SK-N-MC (cell line): Measurements from ENCODE around the gene ACADL.
A peak's percentile ranks its signal among the peaks of the same experiment; 100 is the strongest.
"Not testable (repeated sequence)": the region's sequence is repeated elsewhere in the genome, so short reads cannot be mapped to it uniquely, and the experiment has no call there.

Source experiments
- DNase-seq: peaks from one replicate; pipeline ENCODE4 v3.0.0-alpha.2; 2011; ENCODE audit warnings: low read depth, low spot score
- H3K27ac ChIP-seq: fragments of 200-600 bp; sonication (generic); 2 replicates; pipeline ENCODE4 v1.5.1; 2016; ENCODE audit warnings: mixed run types
- H3K36me3 ChIP-seq: fragments of 200-600 bp; sonication (generic); 2 replicates; pipeline ENCODE4 v1.6.1; 2017; ENCODE audit warnings: antibody characterized with exemption, low read length, mixed read lengths; ENCODE audit not compliant: insufficient read depth
- H3K4me3 ChIP-seq: fragments of 200-600 bp; sonication (generic); 2 replicates; pipeline ENCODE4 v1.5.1; 2016
- H3K9ac ChIP-seq: fragments of 200-600 bp; sonication (generic); 2 replicates; pipeline ENCODE4 v1.8.0; 2017; ENCODE audit warnings: mixed run types, mixed read lengths; ENCODE audit not compliant: insufficient read length
- H3K9me3 ChIP-seq: fragments of 200-600 bp; sonication (generic); 2 replicates; pipeline ENCODE4 v1.6.1; 2017; ENCODE audit warnings: low read depth, mild to moderate bottlenecking, antibody characterized with exemption, low read length, moderate library complexity, mixed read lengths
- EZH2 ChIP-seq: fragments of 200-600 bp; sonication (generic); IDR thresholded peaks from one replicate; pipeline ENCODE4 v1.6.1; 2017; ENCODE audit warnings: antibody characterized with exemption
- FOXP2 ChIP-seq: optimal IDR thresholded peaks from 2 replicates; pipeline ENCODE3; 2011; ENCODE audit warnings: mild to moderate bottlenecking, moderate library complexity; ENCODE audit not compliant: insufficient read depth; ENCODE audit errors: extremely low read length, control extremely low read depth
- POLR2AphosphoS5 ChIP-seq: IDR thresholded peaks from 2 replicates; pipeline ENCODE4 v1.6.1; 2012; ENCODE audit warnings: mild to moderate bottlenecking, low read depth, low read length, borderline replicate concordance

The ACADL gene

DNA sequence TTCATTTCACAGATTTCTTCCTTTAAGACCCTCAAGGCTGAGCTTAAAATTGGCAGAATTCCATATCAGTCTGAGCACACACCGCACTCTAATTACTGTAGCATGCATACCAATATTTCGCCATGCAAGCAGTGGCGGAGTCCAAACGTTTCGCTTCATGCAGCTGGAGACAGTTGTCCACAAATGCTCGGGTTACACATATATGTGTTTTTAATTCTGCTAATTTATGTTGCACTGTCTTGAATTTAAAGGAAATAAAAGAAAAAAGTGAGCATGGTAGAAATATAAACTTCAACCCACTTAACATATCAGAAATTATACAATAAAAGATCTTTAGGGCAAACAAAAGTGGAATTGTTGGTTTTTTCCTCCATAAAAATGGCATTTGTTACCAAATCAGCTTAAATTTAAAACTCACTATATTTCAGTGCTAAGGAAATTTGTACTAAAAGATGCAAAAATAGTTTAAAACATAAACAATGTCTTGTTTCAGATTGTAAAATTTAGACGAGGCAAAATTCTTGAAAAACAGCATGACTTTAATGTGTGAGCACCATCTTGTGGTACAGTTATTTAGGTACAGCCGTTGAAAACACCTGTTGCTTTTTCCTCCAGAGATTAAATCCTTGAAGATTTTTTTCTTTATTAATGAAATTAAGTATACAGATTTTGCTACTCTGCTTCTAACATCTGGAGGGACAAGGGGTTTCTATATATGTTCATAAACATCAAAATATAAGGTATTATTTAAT, 30.0 kb downstream of the ACADL start:
- TF ChIP-seq FOXP2 (no peak), POLR2AphosphoS5 (no peak), EZH2 (no peak)
- Histone ChIP-seq H3K36me3 (no peaks in the 10 kb centered on the region), H3K4me3 (peak overlapping the region; percentile 68), H3K9me3 (no peaks in the 10 kb centered on the region), H3K27ac (no peak overlapping the region), H3K9ac (peak overlapping the region; percentile 5)
- peak; percentile 64 for DNase-seq

DNA sequence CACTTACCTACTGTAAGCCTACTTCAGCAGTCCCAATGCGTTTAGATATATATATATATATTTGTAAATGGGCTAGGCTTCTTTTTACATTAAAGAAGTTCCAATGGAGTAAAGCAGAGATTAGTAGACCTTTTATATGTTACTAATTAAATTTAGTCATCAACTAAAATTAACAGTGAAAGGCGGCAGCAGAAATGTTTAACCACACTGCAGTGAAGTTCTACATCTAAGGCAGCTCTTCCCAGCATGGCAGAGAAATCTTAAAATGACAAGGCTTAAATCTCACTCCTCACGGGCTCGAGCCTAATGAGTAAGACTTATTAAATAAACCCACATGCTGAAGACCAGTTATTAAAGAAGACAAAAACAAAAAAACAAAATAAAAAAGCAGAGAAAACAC, 34.9 kb downstream of the ACADL start:
- DNase-seq, result no peak
- TF ChIP-seq FOXP2 (no peak), POLR2AphosphoS5 (no peak), EZH2 (no peak)
- Histone ChIP-seq H3K4me3 (no peak overlapping the region), H3K9ac (no peak overlapping the region), H3K9me3 (no peaks in the 10 kb centered on the region), H3K36me3 (no peaks in the 10 kb centered on the region), H3K27ac (no peak overlapping the region)

DNA sequence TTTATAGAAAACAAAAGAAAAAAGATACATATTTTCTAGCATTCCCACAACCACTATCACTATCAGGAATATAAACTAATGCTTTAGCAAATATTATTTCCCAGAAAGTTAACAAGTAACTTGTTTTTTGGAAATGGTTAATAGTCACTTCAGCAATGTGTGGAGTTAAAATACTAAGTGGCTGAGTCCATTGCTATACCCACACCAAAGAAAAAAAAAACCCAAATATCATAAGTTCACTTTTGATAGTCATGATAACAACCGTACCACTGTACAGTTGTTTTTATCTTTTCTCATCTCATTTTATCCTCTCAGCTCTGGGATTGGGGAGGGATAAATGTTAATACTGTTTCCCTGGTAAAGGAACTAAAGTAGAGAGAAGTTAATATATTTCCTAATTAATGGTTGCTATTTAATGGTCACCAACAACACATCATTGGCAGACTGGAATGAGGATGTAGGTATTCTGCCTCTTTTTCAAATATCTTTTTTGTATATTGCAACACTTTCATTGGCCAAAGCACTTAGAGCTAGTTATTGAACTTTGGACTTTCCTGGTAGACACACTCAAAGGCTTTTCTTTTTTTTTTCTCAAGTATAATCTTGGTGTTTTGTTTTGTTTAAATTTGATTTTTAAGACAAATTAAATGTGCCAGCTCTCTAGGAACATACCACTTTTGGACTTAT, 35.7 kb downstream of the ACADL start:
- no peaks in the 10 kb centered on the region for H3K36me3 ChIP-seq
- DNase-seq, result no peak
- H3K9ac ChIP-seq, result no peak overlapping the region
- no peaks in the 10 kb centered on the region for H3K9me3 ChIP-seq
- peak overlapping the region; percentile 21; the same call in 1 of the 2 replicates for H3K4me3 ChIP-seq
- TF ChIP-seq POLR2AphosphoS5, result no peak
- TF ChIP-seq EZH2, result no peak
- no peak for TF ChIP-seq FOXP2
- H3K27ac ChIP-seq, result no peak overlapping the region

DNA sequence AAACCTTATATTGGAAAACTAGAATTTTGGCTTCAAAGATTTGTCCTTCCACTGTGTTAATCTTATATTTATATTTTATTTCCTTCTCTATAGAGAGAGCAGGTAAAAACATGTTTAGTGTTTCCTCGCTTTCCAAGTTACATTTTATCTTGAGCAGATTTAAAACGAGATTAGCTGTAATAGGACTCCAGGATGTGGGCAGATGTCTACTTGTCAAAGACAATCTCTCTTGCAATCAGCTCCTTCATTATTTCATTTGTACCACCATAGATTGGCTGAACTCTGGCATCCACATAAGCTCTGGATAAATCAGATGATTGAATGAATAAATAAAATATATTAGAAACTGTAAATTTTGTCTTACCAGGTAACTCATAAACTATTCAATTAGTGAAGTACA, 36.5 kb downstream of the ACADL start:
- no peak overlapping the region for H3K27ac ChIP-seq
- H3K4me3 ChIP-seq, result no peak overlapping the region
- H3K9me3 ChIP-seq, result no peaks in the 10 kb centered on the region
- no peak for DNase-seq
- no peaks in the 10 kb centered on the region for H3K36me3 ChIP-seq
- no peak overlapping the region for H3K9ac ChIP-seq
- TF ChIP-seq FOXP2 (no peak), EZH2 (no peak), POLR2AphosphoS5 (no peak)

DNA sequence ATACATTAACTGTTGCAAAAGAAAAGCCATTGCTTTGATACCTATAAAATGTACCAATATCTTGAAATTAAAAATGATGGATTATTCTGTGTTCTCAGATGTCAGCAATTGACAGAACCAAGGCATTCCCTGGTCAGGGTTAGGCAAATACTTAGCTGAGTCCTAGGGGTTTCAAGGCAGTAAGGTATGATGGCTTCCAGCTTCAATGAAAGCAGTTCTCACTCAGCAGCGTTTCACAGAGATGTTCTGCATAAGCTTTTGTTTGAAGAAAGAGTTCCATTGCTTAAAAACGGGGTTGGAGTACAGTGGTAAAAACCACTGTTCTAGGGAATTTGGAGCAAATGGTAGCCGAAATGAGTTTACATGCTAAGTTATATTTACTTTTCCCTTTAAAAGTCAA, 37.1 kb downstream of the ACADL start:
- Histone ChIP-seq H3K27ac (no peak overlapping the region), H3K9me3 (no peaks in the 10 kb centered on the region), H3K9ac (no peak overlapping the region), H3K36me3 (no peaks in the 10 kb centered on the region), H3K4me3 (no peak overlapping the region)
- DNase-seq, result no peak
- no peak for TF ChIP-seq FOXP2
- no peak for TF ChIP-seq POLR2AphosphoS5
- TF ChIP-seq EZH2, result no peak

DNA sequence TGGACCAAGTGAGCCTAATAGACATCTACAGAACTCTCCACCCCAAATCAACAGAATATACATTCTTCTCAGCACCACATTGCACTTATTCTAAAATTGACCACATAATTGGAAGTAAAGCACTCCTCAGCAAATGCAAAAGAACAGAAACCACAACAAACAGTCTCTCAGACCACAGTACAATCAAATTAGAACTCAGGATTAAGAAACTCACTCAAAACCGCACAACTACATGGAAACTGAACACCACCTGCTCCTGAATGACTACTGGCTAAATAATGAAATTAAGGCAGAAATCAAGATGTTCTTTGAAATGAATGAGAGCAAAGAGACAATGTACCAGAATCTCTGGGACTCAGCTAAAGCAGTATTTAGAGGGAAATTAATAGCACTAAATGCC, 41.3 kb downstream of the ACADL start:
- not testable (repeated sequence) for H3K9ac ChIP-seq, H3K9me3 ChIP-seq, H3K4me3 ChIP-seq, H3K36me3 ChIP-seq, DNase-seq, H3K27ac ChIP-seq

DNA sequence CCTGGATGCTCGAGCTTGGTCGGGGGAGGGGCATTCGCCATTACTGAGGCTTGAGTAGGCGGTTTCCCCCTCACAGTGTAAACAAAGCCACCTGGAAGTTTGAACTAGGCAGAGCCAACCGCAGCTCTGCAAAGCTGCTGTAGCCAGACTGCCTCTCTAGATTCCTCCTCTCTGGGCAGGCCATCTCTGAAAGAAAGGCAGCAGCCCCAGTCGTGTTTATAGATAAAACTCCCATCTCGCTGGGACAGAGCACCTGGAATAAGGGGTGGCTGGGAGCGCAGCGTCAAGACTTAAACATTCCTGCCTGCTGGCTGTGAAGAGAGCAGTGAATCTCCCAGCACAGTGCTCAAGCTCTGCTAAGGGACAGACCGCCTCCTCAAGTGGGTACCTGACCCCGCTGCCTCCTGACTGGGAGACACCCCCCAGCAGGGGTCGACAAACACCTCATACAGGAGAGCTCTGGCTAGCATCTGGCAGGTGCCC, 43.6 kb downstream of the ACADL start:
- not testable (repeated sequence) for H3K9me3 ChIP-seq, H3K4me3 ChIP-seq, H3K36me3 ChIP-seq, H3K27ac ChIP-seq, DNase-seq, H3K9ac ChIP-seq

DNA sequence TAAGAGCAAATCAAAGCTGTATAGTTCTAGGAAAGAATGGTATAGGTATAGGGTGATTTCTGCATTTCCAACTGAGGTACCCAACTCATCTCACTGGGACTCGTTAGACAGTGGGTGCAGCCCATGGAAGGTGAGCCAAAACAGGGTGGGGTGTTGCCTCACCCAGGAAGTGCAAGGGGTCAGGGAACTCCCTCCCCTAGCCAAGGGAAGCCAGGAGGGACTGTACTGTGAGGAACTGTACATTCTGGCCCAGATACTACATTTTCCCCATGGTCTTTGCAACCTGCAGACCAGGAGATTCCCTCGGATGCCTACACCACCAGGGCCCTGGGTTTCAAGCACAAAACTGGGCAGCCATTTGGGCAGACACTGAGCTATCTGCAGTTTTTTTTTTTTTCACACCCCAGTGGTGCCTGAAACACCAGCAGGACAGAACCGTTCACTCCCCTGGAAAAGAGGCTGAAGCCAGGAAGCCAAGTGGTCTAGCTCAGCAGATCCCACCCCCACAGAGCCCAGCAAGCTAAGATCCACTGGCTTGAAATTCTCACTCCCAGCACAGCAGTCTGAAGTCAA, 44.1 kb downstream of the ACADL start:
- not testable (repeated sequence) for H3K9ac ChIP-seq, H3K4me3 ChIP-seq, H3K27ac ChIP-seq, H3K9me3 ChIP-seq, DNase-seq, H3K36me3 ChIP-seq

DNA sequence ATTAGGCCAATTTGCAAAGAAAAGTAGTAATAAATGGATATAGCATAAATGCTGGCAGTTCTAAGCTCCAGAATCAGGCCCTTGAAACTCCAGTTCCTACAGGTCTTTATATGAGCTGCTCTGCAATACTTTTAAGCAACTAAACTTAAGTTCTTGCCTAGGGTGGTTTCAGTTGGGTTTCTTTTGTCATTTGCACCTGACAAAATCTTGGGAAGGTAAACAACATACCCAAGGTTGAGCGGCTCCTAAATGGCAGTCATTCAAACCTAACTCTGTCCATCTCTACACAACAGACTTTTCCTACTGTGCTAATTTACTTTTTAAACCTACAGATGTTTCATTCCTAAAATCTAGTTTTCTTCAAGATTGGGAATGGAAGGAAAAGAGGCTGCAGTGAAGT, 44.8 kb downstream of the ACADL start:
- Histone ChIP-seq H3K36me3 (no peaks in the 10 kb centered on the region), H3K9ac (no peak overlapping the region), H3K4me3 (no peak overlapping the region), H3K27ac (no peak overlapping the region), H3K9me3 (no peaks in the 10 kb centered on the region)
- TF ChIP-seq EZH2, result no peak
- no peak for TF ChIP-seq POLR2AphosphoS5
- no peak for TF ChIP-seq FOXP2
- DNase-seq, result no peak
